Measurements from ENCODE around the gene BOC.

- TF ChIP-seq CTCF (IDR thresholded peaks at IDR 0.05; ENCODE audit: borderline replicate concordance, extremely low read depth, low read length, poor library complexity, severe bottlenecking): no peak
- TF ChIP-seq EZH2 (IDR thresholded peaks at IDR 0.05; ENCODE audit: borderline replicate concordance, low read depth, low read length, severe bottlenecking): no peak
These were observed 5.9 kb upstream of the BOC start for GRCh38 chr3:113205481-113205880.
